GM12865 (cell line): ENCODE results near the gene REEP3.

Source experiments
- DNase-seq: peaks from one replicate; pipeline ENCODE4 v3.0.0; 2010; ENCODE audit warnings: low read depth
- H3K4me3 ChIP-seq: 2 replicates; pipeline ENCODE4 v1.5.1; 2011; ENCODE audit warnings: mild to moderate bottlenecking, low read depth, low read length, control low read depth
- CTCF ChIP-seq: IDR thresholded peaks from 2 replicates; pipeline ENCODE4 v1.5.1; 2011; ENCODE audit warnings: low read length, control low read depth, low read depth, inconsistent platforms; ENCODE audit not compliant: insufficient read depth; ENCODE audit errors: missing control alignments

REEP3 gene

GRCh38 chr10:63605197-63605967, 84.2 kb downstream of the REEP3 start:
- no peak overlapping the region for H3K4me3 ChIP-seq
- no peak for DNase-seq
- no peak for TF ChIP-seq CTCF

GRCh38 chr10:63608511-63608910, 87.3 kb downstream of the REEP3 start:
- no peak for DNase-seq
- no peak overlapping the region for H3K4me3 ChIP-seq
- TF ChIP-seq CTCF: no peak

GRCh38 chr10:63611078-63611477, 89.9 kb downstream of the REEP3 start:
- no peak for TF ChIP-seq CTCF
- H3K4me3 ChIP-seq: no peak overlapping the region
- no peak for DNase-seq

- no peak overlapping the region for H3K4me3 ChIP-seq
- no peak for TF ChIP-seq CTCF
- no peak for DNase-seq
Observed at GRCh38 chr10:63614371-63614891, 93.2 kb downstream of the REEP3 start.

- DNase-seq: no peak
- H3K4me3 ChIP-seq: no peak overlapping the region
- TF ChIP-seq CTCF: no peak
Observed at GRCh38 chr10:63618552-63618951, 97.4 kb downstream of the REEP3 start.

GRCh38 chr10:63619426-63619825, 98.2 kb downstream of the REEP3 start:
- H3K4me3 ChIP-seq: no peak overlapping the region
- no peak for TF ChIP-seq CTCF
- no peak for DNase-seq

GRCh38 chr10:63622097-63622496, 100.9 kb downstream of the REEP3 start:
- no peak for DNase-seq
- H3K4me3 ChIP-seq: no peak overlapping the region
- no peak for TF ChIP-seq CTCF
